Skeletal muscle tissue (tissue), 4 donors: ENCODE results near the gene GANC. TPM values are rescaled to one million over a fixed set of nuclear protein-coding genes. Genes with fewer than 3 reads are reported as not detected.
"Not testable (repeated sequence)": the region's sequence is repeated elsewhere in the genome, so short reads cannot be mapped to it uniquely, and the experiment has no call there.

Experiments
- H3K27ac ChIP-seq: one replicate; pipeline ENCODE4 v1.7.0; 2013; ENCODE audit warnings: mild to moderate bottlenecking, low read depth, low read length, inconsistent platforms
- H3K27me3 ChIP-seq, 3 donors: one replicate each; pipeline ENCODE4 v1.7.0; 2013; ENCODE audit warnings: low read length in 3 of 3; ENCODE audit not compliant: control insufficient read depth in 3 of 3, insufficient read depth in 3 of 3
- H3K36me3 ChIP-seq, 3 donors: one replicate each; pipeline ENCODE4 v1.7.0; 2013; ENCODE audit warnings: low read length in 3 of 3; ENCODE audit not compliant: control insufficient read depth in 3 of 3, insufficient read depth in 3 of 3
- H3K4me1 ChIP-seq, 3 donors: one replicate each; pipeline ENCODE4 v1.7.0; 2013; ENCODE audit warnings: low read length in 3 of 3, mild to moderate bottlenecking in 3 of 3; ENCODE audit not compliant: control insufficient read depth in 3 of 3, insufficient read depth in 3 of 3
- H3K4me3 ChIP-seq, 3 donors: one replicate each; pipeline ENCODE4 v1.7.0; 2013; ENCODE audit warnings: low read length in 3 of 3
- H3K9ac ChIP-seq, 3 donors: one replicate each; pipeline ENCODE4 v1.7.0; 2013; ENCODE audit warnings: low read length in 3 of 3, mild to moderate bottlenecking in 3 of 3, moderate library complexity in 2 of 3, low read depth in 1 of 3
- H3K9me3 ChIP-seq, 3 donors: one replicate each; pipeline ENCODE4 v1.7.0; 2013; ENCODE audit warnings: low read length in 3 of 3; ENCODE audit not compliant: control insufficient read depth in 3 of 3
- total RNA-seq: library from RNA; depleted of rRNA; stranded (reverse); fragments of >200 nt; gene quantifications from one replicate; pipeline ENCODE4 v1.2.3, GENCODE V29; 2014
- donor health status: Osteomylitis.

GANC gene
- total RNA-seq, 1 donor from 2014 or later: 11.5 TPM

GRCh38 chr15:42313463-42313862, 40.5 kb downstream of the GANC start:
- no peak overlapping the region for H3K4me3 ChIP-seq
- no peak overlapping the region for H3K9ac ChIP-seq
- H3K27ac ChIP-seq: no peak overlapping the region
- H3K4me1 ChIP-seq: peaks cover 0 to 4% (median 4%) of the 10 kb centered on the region in 3 donors
- peaks cover 11 to 29% (median 26%) of the 10 kb centered on the region in 3 donors for H3K36me3 ChIP-seq
- no peaks in the 10 kb centered on the region for H3K9me3 ChIP-seq
- no peaks in the 10 kb centered on the region for H3K27me3 ChIP-seq

- Histone ChIP-seq H3K4me1 (peaks cover 0 to 4% (median 4%) of the 10 kb centered on the region in 3 donors), H3K9me3 (no peaks in the 10 kb centered on the region), H3K4me3 (no peak overlapping the region), H3K9ac (no peak overlapping the region), H3K27me3 (no peaks in the 10 kb centered on the region), H3K27ac (no peak overlapping the region), H3K36me3 (peaks cover 9 to 23% (median 19%) of the 10 kb centered on the region in 3 donors)
Observed at GRCh38 chr15:42314818-42315217, 41.8 kb downstream of the GANC start.

GRCh38 chr15:42315521-42315920, 42.5 kb downstream of the GANC start:
- Histone ChIP-seq H3K27me3 (no peaks in the 10 kb centered on the region), H3K36me3 (peaks cover 6 to 16% (median 16%) of the 10 kb centered on the region in 3 donors), H3K4me1 (peaks cover 0 to 4% (median 4%) of the 10 kb centered on the region in 3 donors), H3K9ac (no peak overlapping the region), H3K9me3 (no peaks in the 10 kb centered on the region), H3K4me3 (no peak overlapping the region), H3K27ac (no peak overlapping the region)

GRCh38 chr15:42316282-42316805, 43.3 kb downstream of the GANC start:
- not testable (repeated sequence) for H3K4me1 ChIP-seq, H3K4me3 ChIP-seq, H3K27ac ChIP-seq, H3K27me3 ChIP-seq, H3K9me3 ChIP-seq, H3K9ac ChIP-seq
- H3K36me3 ChIP-seq: peaks cover 0 to 13% (median 9%) of the 10 kb centered on the region in 3 donors

GRCh38 chr15:42319206-42319605, 46.2 kb downstream of the GANC start:
- no peaks in the 10 kb centered on the region for H3K9me3 ChIP-seq
- H3K27me3 ChIP-seq: no peaks in the 10 kb centered on the region
- peaks cover 0 to 16% (median 11%) of the 10 kb centered on the region in 3 donors for H3K36me3 ChIP-seq
- no peak overlapping the region for H3K4me3 ChIP-seq
- H3K4me1 ChIP-seq: peaks cover 2 to 14% (median 5%) of the 10 kb centered on the region in 3 donors
- no peak overlapping the region for H3K9ac ChIP-seq
- no peak overlapping the region for H3K27ac ChIP-seq

DNA sequence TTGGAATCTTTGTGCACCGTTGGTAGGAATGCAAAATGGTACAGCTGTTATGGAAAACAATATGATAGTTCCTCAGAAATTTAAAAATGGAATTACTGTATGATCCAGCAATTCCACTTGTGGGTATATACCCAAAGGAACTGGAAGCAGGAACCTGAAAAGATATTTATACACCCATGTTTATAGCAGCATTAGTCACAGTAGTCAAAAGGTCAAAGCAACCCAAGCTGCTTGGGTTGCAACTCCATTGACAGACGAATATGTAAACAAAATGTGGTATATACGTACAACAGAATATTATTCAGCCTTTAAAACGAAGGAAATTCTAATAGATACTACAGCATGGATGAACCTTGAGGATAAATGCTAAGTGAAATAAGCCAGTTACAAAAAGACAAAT, 51.3 kb downstream of the GANC start:
- Histone ChIP-seq H3K9me3 (no peaks in the 10 kb centered on the region), H3K9ac (no peak overlapping the region), H3K4me1 (peaks cover 5 to 14% (median 9%) of the 10 kb centered on the region in 3 donors), H3K27ac (peak overlapping the region; percentile 73), H3K36me3 (peaks cover 0 to 32% (median 23%) of the 10 kb centered on the region in 3 donors), H3K27me3 (no peaks in the 10 kb centered on the region), H3K4me3 (peak overlapping the region in 2 of 3 donors; percentile 3 to 34)

DNA sequence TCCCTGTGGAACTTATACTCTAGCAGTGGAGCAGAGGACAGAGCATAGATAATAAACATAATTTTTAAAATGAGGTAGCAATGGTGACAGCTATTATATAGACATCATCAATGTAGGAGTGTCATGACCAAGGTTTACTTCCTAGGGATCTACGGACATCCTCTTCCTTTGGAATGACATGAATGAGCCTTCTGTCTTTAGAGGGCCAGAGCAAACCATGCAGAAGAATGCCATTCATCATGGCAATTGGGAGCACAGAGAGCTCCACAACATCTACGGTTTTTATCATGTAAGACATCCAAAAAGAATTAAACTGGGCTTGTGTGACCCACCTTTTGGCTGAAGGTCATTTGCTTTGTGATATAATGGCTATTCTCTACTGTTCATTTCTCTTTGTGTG, 56.2 kb downstream of the GANC start:
- no peak overlapping the region for H3K9ac ChIP-seq
- peaks cover 0 to 21% (median 12%) of the 10 kb centered on the region in 3 donors for H3K36me3 ChIP-seq
- peaks cover 7 to 14% (median 13%) of the 10 kb centered on the region in 3 donors for H3K4me1 ChIP-seq
- H3K27me3 ChIP-seq: no peaks in the 10 kb centered on the region
- peak overlapping the region; percentile 20 for H3K27ac ChIP-seq
- H3K4me3 ChIP-seq: no peak overlapping the region
- H3K9me3 ChIP-seq: no peaks in the 10 kb centered on the region

GRCh38 chr15:42329992-42330391, 57.0 kb downstream of the GANC start:
- no peaks in the 10 kb centered on the region for H3K27me3 ChIP-seq
- H3K36me3 ChIP-seq: peaks cover 0 to 21% (median 12%) of the 10 kb centered on the region in 3 donors
- H3K9ac ChIP-seq: peak overlapping the region in 2 of 3 donors; percentile 3 to 39
- H3K27ac ChIP-seq: peak overlapping the region; percentile 92
- no peak overlapping the region for H3K4me3 ChIP-seq
- H3K4me1 ChIP-seq: peaks cover 7 to 14% (median 9%) of the 10 kb centered on the region in 3 donors
- no peaks in the 10 kb centered on the region for H3K9me3 ChIP-seq

DNA sequence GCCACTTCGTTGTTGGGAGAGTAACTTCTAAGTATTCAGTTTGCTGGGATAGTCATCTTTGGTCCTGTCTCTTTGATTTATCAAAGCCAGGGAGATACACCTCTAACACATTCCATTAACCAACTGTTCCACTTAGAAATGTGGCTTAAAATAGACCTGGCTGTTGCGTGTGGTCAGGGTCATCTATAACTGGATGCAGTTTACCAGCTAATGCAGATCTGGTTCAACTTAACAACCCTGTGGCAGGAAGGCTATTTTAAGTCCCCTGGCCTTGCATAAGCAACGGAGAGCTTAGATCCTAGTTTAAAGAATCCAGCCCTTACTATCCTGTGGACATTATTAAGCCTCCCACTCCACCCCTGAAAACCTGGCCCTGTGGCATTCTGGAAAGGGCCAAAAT, 58.2 kb downstream of the GANC start:
- Histone ChIP-seq H3K4me3 (peak overlapping the region in 2 of 3 donors; percentile 23 to 44), H3K36me3 (peaks cover 0 to 12% (median 7%) of the 10 kb centered on the region in 3 donors)

DNA sequence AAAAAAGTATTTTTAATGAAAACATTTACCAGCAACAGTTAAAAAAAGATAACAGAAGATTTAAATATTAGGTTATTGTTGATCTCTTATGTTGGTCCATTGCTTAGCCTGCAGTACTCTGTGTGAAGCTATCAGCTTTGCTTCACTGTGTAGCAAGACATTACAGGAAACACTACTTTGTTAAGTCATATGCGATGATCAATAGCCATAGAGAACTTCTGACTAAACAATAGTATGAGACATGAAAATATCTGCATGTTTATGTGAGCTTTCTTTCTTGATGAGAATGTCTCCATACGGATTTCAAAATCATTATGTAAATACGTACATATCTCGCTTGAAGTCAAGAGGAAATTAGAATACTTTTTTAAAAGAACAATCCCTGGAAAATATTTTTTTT, 59.3 kb downstream of the GANC start:
- H3K27ac ChIP-seq: peak overlapping the region; percentile 92

More for the DNA sequence above, 58.2 kb downstream of the GANC start:
- Histone ChIP-seq H3K4me1 (peaks cover 7 to 14% (median 9%) of the 10 kb centered on the region in 3 donors), H3K9me3 (no peaks in the 10 kb centered on the region), H3K27ac (peak overlapping the region; percentile 92), H3K27me3 (no peaks in the 10 kb centered on the region), H3K9ac (peak overlapping the region; percentile 68 to 82 (median 73))

More for the DNA sequence above, 59.3 kb downstream of the GANC start:
- Histone ChIP-seq H3K9ac (peak overlapping the region in 1 of 3 donors; percentile 82), H3K36me3 (peaks cover 0 to 3% (median under 1%) of the 10 kb centered on the region in 3 donors), H3K27me3 (no peaks in the 10 kb centered on the region), H3K4me3 (no peak overlapping the region), H3K4me1 (peaks cover 7 to 12% (median 9%) of the 10 kb centered on the region in 3 donors), H3K9me3 (no peaks in the 10 kb centered on the region)
